GM19463 (cell line): ENCODE results near the gene ODAD2.
"Not testable (repeated sequence)": the region's sequence is repeated elsewhere in the genome, so short reads cannot be mapped to it uniquely, and the experiment has no call there.

Experiments used
- ATAC-seq: cut with Tn5 transposase; IDR thresholded peaks from one replicate; pipeline ENCODE4 v1.9.1; 2021; ENCODE audit warnings: mild to moderate bottlenecking, moderate library complexity; ENCODE audit not compliant: unreplicated experiment

ODAD2 gene

DNA sequence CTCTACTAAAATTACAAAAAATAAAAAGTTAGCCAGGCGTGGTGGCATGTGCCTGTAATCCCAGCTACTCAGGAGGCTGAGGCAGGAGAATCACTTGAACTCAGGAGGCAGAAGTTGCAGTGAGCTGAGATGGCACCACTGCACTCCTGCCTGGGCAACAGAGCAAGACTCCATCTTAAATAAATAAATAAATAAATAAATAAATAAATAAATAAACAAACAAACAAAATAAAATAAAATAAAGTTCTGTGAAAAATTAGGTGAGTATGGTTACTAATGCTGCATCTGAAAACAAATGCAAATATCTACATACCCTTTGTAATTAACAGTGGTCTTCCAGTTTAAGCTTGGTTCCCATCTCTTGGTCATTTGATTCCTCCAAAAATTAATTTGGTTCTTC lies 28.1 kb downstream of the ODAD2 start:
- not testable (repeated sequence) for ATAC-seq

DNA sequence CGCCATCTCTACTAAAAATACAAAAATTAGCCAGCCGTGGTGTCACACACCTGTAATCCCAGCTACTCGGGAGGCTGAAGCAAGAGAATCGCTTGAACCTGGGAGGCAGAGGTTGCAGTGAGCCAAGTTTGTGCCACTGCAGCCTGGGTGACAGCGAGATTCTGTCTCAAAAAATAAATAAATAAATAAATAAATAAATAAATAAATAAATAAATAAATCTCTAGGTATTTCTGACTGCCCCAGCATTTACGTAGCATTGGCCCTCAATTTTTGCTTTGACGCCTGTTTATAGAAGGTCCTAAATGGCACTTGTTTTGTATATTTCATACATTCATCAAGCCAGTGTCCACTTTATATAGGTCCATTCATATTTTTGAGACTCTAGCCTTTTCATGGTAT lies 28.9 kb downstream of the ODAD2 start:
- not testable (repeated sequence) for ATAC-seq

DNA sequence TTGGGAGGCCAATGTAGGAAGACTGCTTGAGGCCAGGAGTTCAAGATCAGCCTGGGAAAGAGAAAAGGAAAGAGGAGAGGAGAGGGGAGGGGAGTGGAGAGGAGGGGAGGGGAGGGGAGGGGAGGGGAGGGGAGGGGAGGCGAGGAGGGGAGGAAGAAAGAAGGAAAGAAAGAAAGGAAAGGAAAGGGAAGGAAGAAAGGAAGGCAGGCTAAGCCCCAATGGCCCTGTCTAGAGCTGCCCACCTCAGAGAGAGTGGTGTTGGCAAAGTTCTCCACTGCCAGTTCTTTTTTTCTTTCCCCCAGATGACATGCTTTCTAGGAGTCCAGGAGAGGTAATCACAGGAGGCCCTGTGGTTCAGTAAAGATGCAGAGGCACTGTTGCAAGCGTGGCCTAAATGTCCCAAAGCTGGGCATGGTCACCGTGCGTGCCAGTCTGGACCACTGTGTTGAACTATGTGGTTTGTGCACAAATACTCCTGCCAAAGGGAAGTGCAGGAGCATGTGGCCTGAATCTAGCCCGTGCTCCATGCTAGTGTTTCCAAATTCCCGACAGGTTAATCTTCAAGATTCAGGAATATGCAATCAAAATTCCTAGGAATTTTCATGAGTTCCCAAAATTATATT lies 39.7 kb downstream of the ODAD2 start:
- no peak for ATAC-seq

DNA sequence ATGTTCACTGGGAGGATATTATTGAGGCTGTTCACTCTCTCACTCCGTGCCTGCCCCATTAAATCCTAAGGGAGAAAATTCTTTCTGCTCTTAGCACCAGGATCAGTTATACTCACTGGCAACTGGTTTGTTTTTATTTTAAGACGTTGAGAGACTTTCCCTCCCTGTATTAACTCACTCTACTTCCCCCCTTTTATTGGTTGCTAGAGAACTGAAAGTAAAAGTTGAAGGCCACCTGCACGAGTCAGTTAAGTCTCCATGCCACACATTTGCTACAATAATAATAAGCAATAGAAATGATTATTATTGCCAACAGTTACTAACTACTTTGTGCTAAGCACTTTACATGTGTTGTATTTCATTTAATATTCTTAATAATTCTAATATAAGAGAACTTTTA lies 40.5 kb downstream of the ODAD2 start:
- not testable (repeated sequence) for ATAC-seq

DNA sequence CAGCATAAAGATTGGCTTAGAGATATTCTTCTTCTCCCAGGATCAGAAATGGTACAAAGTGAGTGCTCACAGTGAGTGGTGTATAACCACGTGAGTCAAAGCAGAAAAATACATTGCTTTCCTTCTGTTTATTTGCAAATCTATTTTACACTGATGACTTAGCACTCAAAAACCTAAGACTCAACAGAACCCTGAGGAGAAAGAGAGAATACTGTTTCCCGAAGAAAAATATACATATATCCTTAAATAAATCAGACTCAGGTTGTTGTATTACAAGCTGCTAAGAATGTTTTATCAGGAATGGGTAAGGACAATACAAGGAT lies 48.7 kb downstream of the ODAD2 start:
- no peak for ATAC-seq

DNA sequence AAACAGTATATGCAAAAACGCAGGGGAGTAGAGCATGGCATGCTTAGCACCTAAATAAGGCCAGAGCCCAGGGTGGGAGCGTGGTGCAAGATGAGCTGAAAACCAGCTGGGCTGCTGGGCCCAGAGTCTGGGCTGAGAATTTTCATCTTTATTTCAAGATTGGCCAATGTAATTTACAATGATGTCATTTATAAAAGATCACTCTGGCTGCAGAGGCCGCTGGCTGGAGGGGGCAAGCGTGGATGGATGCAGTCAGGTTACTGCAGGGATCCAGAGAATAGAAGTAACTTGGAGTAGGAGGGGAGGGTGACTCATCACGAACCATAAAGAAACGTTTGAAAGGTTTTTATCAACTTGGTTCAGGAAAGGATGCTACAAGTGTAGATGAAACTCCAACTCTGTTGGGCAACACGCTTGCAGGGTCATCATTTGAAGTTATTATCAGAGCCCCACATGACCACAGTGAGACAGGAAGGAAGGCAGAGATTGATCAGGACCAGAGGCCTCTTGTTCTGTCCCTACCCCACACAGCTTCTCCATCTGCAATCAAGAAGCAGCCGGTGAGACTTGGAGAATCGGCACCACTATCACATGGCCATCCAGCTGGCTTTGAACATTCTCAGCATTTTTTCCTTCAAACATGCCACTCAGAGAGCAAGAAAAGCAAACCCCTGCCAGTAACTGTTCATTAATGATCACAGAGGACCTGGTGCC lies 49.2 kb downstream of the ODAD2 start:
- no peak for ATAC-seq

DNA sequence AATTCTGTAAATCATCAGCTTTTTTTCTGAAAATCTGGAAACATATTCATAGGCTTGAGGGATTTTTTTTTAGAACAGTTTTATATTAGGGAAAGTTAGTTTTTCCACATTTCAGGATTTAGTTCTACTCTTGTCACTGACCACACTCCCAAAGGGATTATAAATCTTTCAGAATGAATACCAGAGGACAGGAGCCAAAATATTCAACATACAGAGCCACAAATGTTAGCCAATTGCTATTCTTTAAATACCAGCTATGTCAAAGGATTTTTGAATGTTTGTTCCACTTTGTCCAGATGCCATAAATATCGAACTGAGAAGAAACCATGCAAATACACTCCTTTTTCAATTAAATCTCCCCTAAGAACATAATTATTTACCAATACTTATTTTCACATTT lies 50.7 kb downstream of the ODAD2 start:
- no peak for ATAC-seq

DNA sequence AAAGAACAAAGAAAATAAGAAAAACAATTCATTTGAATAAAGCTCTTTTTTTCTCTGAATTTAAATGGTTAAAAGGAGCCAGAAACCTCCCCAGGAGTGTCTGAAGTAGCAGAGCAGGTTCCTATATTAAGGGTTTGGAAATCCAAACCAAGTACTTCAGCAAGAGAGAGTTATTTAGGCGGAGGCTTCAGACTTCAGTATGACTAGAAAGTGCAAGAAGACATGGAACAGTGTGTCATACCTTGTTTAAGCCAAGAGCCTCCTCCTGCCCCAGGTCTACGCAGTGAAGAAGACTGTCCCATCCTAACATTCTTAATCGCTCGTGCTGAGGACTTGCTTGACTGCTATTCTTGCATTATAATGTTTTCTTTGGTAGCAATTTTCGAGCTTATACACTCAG lies 51.3 kb downstream of the ODAD2 start:
- ATAC-seq, result no peak

DNA sequence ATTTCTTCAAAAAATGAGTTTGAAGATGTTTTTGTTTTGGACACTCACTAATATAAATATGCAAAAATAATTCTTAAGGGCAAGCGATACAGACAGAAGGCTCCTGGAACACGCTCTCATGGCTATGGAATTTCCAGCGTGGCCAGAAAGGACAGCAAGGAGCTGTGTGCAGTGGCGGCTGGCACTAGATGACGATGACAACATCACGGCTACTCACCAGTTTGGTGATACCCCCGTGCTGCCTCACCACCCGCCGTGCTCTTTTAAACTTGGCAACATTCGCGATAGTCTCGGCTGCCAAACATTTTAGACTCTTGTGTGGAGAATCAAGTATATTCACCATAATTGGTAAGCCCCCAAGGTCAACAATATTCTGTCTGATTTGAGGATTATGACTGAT lies 54.9 kb downstream of the ODAD2 start:
- no peak for ATAC-seq

DNA sequence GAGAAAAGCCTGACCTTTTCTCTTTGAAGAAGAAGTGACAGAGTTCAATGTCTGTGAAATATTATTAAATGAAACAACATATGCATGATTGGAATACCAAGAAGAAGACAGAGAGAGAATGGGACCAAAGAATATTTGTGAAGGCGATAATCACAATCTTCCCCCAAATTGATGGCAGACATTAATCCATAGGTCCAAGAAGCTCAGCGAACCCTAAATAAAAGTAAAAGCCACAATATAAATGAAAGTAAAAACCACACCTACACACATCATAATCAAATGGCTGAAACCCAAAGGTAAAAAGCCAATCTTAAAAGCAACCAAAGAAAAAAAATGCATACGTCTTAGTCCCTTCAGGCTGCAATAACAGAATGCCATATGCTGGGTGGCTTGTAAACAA lies 84.0 kb downstream of the ODAD2 start:
- ATAC-seq, result no peak

DNA sequence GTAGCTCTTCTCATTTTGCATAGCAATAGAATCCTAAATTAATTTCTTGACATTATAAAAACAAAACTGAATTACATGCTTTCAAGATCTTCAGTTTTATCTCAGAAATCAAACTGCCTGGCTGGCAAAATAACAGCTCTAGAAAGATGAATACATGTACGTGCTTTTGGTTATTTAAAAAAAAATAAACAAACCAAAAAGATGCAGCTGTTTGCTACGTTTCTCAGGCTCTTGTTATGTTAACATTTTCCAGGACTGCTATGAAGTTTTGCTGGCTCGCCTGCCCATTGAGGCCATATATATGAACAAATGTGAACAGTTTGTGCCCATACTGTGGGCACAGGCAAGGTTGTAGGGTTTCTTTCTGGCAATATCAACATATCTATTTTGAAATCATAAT lies 86.6 kb downstream of the ODAD2 start:
- ATAC-seq, result no peak

DNA sequence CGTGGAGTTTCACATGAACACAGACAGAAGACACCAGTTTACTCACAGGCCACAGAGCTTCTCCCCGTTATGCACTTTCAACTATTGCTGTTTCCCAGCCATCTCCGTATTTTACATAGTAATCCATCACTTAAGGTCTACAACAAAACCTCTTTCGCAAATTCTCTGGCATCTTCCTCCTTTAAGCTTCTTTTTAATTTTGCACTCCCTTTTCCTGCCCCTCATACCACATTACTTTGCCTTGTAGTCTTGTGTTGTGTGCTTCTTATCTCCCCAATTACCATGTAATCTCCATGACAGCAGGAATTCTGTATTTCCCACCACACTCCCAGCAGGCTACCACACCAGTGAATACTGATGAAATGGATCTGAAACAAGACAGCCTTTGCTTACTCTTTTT lies 87.3 kb downstream of the ODAD2 start:
- no peak for ATAC-seq

DNA sequence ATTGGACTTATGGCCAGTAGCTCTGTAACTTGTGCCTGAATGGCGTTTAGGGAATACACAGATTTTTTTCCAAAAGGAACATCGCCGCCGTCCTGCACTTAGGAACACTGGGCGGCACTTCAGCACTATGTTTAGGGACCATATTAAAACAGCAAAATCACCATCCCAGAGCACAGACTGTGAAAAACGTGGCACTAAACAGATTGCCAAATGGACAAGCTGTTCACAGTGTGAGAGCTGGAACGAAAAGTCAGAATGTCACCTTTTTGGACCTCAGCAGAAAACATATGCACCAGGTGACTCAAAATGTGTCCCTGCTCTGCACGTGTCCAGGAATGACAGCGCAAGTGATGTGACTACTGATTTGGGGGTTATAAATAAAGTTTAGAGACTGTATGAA lies 87.9 kb downstream of the ODAD2 start:
- ATAC-seq, result no peak

DNA sequence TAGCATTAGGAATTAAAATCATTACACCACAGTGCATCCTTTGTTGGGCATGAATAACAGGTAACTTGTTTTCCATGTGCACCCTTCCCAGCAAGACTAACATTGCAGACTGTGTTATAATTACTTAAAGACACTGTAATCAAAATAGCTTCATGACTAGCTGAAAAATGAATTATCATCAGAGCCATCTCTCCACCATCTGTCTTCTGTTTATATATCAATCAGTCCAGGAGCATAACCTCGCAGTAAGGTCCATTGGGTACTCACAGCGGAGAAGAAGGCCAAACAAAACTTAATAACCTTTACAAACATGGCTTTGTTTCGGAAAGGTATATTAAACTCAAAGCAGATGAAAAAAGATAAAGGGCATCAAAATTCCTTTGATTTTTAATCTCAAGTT lies 90.6 kb downstream of the ODAD2 start:
- ATAC-seq, result no peak

DNA sequence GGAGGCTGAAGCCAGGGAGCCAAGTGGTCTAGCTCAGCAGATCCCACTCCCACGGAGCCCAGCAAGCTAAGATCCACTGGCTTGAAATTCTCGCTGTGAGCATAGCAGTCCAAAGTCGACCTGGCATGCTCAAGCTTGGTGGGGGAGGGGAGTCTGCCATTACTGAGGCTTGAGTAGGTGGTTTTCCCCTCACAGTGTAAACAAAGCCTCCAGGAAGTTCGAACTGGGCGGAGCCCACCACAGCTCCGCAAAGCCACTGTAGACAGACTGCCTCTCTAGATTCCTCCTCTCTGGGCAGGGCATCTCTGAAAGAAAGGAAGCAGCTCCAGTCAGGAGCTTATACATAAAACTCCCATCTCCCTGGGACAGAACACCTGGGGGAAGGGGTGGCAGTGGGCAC lies 99.4 kb downstream of the ODAD2 start:
- ATAC-seq, result not testable (repeated sequence)

DNA sequence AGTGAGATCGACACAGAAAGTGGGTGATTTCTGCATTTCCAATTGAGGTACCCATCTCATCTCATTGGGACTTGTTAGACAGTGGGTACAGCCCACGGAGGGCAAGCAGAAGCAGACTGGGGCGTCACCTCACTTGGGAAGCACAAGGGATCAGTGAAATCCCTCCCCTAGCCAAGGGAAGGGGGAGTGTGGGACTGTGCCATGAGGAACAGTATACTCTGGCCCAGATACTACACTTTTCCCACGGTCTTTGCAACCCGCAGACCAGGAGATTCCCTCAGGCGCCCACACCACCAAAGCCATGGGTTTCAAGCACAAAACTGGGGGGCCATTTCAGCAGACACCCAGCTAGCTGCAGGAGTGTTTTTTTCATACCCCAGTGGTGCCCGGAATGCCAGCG lies 99.8 kb downstream of the ODAD2 start:
- ATAC-seq, result no peak

DNA sequence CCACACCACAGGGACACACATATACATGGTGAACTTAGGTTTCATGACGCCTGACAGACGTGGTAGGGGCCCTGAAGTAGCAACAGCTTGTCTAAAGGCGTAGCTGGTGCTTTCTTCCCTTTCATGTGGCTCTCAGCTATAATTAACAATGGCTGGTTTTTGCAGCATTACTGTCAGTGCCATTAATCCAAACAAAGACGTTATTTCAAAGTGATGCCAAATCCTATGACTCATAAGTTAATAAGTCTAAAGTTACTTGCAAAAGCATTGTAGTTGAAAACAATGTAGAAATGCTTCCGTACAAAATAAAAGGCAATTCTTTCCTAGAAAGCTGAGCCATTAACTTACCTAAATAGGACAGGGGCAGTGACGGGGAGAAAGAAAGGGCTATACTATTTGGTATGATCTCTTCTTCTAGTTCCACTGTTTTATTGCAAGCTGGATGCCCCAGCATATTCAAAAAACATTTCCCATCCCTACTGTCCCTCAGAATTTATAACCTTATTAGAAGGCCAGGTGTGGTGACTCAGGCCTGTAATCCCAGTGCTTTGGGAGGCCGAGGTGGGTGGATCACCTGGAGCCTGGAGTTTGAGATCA lies 105.4 kb downstream of the ODAD2 start:
- ATAC-seq, result no peak

DNA sequence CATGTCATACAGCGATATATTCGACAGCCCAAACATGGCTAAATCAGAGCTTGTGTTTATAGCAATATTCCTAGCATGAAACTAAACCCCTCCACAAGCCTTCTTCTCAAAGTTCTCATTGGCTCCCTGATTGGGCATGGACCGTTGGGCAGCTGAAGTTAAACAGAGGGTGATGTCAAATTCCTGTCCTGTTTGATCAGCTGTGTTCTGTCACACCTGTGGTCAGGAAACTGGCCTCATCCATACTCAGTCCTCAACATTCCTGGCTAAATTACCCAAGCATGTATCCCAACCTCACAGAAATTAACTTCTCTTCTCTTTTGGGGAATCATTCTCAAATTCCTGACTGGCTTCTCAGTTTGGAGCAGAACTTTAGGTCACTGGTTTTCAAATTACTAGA lies 107.9 kb downstream of the ODAD2 start:
- ATAC-seq, result no peak

DNA sequence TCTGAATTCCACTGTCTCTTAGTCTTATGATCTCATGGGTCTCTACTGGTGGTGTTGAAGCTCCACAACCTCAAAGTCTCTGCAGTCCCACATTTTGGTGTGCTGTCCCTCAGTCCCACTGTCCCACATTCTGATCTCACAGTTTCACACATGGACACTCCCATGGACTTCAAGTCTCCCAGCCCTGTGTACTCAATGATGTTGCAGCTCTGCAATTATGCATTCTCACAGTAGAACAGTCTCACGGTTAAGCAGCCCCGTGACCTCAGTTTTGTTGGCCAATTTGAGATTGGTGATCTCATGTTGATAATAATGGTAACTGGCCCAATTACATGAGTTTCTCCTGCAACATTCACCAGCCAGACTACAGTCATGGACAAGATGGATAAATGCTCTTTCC lies 109.4 kb downstream of the ODAD2 start:
- no peak for ATAC-seq

DNA sequence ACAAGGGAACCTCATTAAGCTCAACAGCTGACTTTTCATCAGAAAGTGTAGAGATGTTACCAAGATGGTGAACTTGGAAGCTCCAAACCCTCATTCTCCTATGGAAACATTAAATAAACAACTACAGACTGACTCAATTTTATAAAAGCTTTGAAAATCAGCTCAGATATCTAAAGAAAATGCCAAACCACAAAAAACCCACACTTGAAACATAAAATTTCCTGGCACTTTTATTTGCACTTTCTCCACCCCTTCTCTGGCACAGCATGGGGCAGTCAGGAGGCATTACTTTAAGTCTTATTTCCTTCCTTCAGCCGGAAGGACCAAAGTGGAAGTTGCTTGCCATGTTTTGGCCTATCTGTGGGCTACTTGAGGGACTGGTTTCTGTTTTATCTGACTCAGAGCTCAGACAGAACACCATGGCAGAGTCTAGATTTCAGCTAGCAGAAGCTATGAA lies 114.7 kb downstream of the ODAD2 start:
- ATAC-seq, result no peak

DNA sequence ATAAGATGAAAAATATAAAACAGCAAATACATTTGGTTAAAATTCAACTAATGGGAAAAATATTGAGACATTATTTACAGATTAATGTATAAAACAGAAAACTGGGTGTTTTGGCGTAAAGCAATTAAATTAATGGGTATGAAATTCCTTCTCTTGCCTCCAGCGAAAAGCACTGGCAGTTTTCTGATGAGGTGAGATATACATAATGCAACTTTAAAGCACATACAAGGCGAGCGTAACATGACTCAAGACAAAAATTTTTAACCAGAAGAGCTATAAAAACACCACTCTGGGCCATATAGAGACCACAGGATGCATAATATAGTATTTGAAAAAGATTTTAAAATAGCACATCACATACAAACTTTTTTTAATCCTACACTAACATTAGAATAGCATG lies 120.6 kb downstream of the ODAD2 start:
- no peak for ATAC-seq

DNA sequence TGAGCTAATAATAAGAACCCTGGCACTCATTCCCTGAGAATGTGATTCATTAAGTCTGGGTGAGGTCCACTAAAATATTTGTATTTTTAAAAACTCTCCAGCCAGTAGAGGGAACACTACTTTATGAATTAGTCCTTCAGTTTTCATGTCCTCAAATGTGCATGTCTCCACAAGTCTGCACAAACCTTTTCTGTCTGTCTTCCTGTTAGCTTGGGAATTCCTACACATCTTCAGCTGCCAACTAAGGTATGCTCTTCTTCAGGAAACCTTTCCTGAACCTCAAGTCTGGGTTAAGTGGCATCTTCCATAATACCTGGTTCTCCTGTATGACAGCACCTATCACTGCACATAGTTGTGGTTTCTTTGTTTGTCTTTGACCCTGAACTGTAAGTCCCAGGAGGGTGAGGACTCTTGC lies 133.7 kb downstream of the ODAD2 start:
- ATAC-seq, result no peak

DNA sequence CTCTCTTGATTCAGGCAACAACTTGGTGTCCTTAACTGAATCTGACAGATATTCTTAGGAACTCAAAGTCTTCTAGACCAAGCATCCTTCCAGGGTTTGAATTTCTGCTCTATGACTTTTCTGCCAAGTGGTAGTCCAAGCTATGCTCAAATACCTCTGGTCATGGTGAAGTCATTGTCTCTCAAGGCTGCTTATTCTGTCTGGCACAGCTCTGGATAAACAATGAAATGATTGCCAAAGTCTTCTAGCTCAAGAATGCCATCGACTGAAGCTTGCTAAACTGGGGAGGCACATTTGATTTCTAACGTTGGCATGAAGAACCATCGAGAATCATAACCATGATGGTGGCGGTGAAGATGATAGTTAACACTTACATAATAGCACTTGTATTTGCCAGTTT lies 137.1 kb downstream of the ODAD2 start:
- ATAC-seq, result no peak
